Left ventricle myocardium inferior (tissue), 1 donor: ENCODE data around the gene DAAM2. TPM values are rescaled to one million over a fixed set of nuclear protein-coding genes. Genes with fewer than 3 reads are reported as not detected.

Source experiments
- DNase-seq: peaks from one replicate; pipeline ENCODE4 v3.0.0-alpha.2; 2020
- H3K27ac ChIP-seq: fragments of 200-600 bp; replicated peaks from 2 replicates; pipeline ENCODE4 v1.8.0; 2021
- H3K27me3 ChIP-seq: fragments of 200-600 bp; 2 replicates; pipeline ENCODE4 v1.8.0; 2021; ENCODE audit warnings: low read depth
- H3K36me3 ChIP-seq: fragments of 200-600 bp; 2 replicates; pipeline ENCODE4 v1.8.0; 2021
- H3K4me1 ChIP-seq: fragments of 200-600 bp; 2 replicates; pipeline ENCODE4 v1.8.0; 2021
- H3K4me3 ChIP-seq: fragments of 200-600 bp; 2 replicates; pipeline ENCODE4 v1.8.0; 2021; ENCODE audit warnings: mild to moderate bottlenecking, moderate library complexity
- H3K9me3 ChIP-seq: fragments of 200-600 bp; replicated peaks from 2 replicates; pipeline ENCODE4 v1.8.0; 2021
- CTCF ChIP-seq: fragments of 200-600 bp; IDR thresholded peaks from 2 replicates; pipeline ENCODE4 v1.8.0; 2021; ENCODE audit warnings: antibody characterized with exemption, mild to moderate bottlenecking, borderline replicate concordance
- intact Hi-C: fragments of 100-400 bp; cut with micrococcal nuclease; formaldehyde crosslinking; loops from one replicate; pipeline ENCODE4 v1.11.0; 2022
- total RNA-seq: library from RNA; stranded (reverse); fragmentation: NEBNext Ultra II Directional; extraction: Animal tissue kit (Norgen Biotek cat#: 25700); gene quantifications from one replicate; pipeline ENCODE4 v1.2.1, GENCODE V29; 2021
- donor health status: DM: no; HTN: yes; CAD: no; lungs with severe emphysema.

DAAM2 gene
- total RNA-seq, 1 donor from 2014 or later: 19.1 TPM

GRCh38 chr6:39923394-39923793 is 131.2 kb downstream of the DAAM2 start:
- DNase-seq: peak; percentile 73
- H3K9me3 ChIP-seq: no peaks in the 10 kb centered on the region
- intact Hi-C loops: no loop called here
- H3K4me1 ChIP-seq: peaks cover 57% of the 10 kb centered on the region
- H3K27ac ChIP-seq: peak overlapping the region; percentile 61
- no peaks in the 10 kb centered on the region for H3K27me3 ChIP-seq
- peaks cover 77% of the 10 kb centered on the region for H3K36me3 ChIP-seq
- TF ChIP-seq CTCF: no peak
- no peak overlapping the region for H3K4me3 ChIP-seq

GRCh38 chr6:39923861-39924260 is 131.7 kb downstream of the DAAM2 start:
- peaks cover 58% of the 10 kb centered on the region for H3K4me1 ChIP-seq
- peak overlapping the region; percentile 61 for H3K27ac ChIP-seq
- no peaks in the 10 kb centered on the region for H3K9me3 ChIP-seq
- no peak for DNase-seq
- peaks cover 72% of the 10 kb centered on the region for H3K36me3 ChIP-seq
- H3K4me3 ChIP-seq: no peak overlapping the region
- intact Hi-C loops: no loop called here
- no peak for TF ChIP-seq CTCF
- H3K27me3 ChIP-seq: no peaks in the 10 kb centered on the region

- Histone ChIP-seq H3K9me3 (no peaks in the 10 kb centered on the region), H3K27ac (peak overlapping the region; percentile 61), H3K27me3 (no peaks in the 10 kb centered on the region), H3K36me3 (peaks cover 69% of the 10 kb centered on the region), H3K4me1 (peaks cover 60% of the 10 kb centered on the region), H3K4me3 (no peak overlapping the region)
- no peak for DNase-seq
- TF ChIP-seq CTCF: no peak
- intact Hi-C loops: no loop called here
Measured at GRCh38 chr6:39924283-39924682, 132.1 kb downstream of the DAAM2 start.

- Histone ChIP-seq H3K27me3 (no peaks in the 10 kb centered on the region), H3K27ac (peak overlapping the region; percentile 16), H3K4me3 (no peak overlapping the region), H3K4me1 (peaks cover 70% of the 10 kb centered on the region), H3K36me3 (peaks cover 59% of the 10 kb centered on the region), H3K9me3 (no peaks in the 10 kb centered on the region)
- intact Hi-C loops: no loop called here
- no peak for TF ChIP-seq CTCF
- no peak for DNase-seq
Measured at GRCh38 chr6:39925191-39925930, 133.2 kb downstream of the DAAM2 start.

GRCh38 chr6:39925931-39926290 is 133.7 kb downstream of the DAAM2 start:
- Histone ChIP-seq H3K36me3 (peaks cover 55% of the 10 kb centered on the region), H3K27me3 (no peaks in the 10 kb centered on the region), H3K9me3 (no peaks in the 10 kb centered on the region), H3K4me1 (peaks cover 76% of the 10 kb centered on the region), H3K4me3 (no peak overlapping the region), H3K27ac (no peak overlapping the region)
- no peak for TF ChIP-seq CTCF
- intact Hi-C loops: no loop called here
- DNase-seq: no peak
